Measurements from ENCODE around the gene PCGF3.
"Not testable (repeated sequence)": the region's sequence is repeated elsewhere in the genome, so short reads cannot be mapped to it uniquely, and the experiment has no call there.

The PCGF3 gene

DNA sequence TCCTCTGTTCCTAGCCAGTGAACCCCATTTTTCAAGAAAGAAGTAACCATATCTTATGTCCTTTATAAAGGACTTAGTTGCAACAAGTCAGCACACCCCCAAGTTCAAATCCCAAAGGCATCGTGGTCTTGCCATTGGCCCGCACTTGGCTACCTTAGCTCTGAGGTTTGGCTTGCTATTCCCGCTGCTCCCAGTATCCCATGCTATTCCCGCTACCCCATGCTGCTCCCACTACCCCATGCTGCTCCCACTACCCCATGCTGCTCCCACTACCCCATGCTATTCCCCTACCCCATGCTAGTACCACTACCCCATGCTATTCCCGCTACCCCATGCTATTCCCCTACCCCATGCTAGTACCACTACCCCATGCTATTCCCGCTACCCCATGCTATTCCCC is 37.4 kb upstream of the PCGF3 start:
- DNase-seq: not testable (repeated sequence)

GRCh38 chr4:669806-670559 is 35.6 kb upstream of the PCGF3 start:
- not testable (repeated sequence) for DNase-seq

DNA sequence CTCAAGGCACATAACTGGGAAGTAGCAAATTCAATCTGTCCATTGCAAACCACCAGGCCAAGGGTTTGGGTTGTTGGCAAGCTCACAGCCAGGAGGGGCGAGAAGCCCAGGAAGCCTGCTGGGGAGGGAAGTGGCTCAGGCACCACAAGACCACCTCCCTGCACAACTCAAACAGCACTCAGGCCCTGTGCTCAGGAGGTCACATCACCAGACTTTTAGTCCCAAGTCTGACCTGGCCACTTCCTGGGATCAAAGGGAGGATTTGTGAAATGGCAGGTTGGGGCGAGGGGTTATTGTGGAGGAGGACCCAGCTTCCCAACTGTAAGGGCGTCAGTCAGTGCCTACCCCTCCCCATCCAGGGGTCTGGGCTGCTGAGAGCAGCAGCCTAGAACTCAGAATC is 33.9 kb upstream of the PCGF3 start:
- DNase-seq: no peak

DNA sequence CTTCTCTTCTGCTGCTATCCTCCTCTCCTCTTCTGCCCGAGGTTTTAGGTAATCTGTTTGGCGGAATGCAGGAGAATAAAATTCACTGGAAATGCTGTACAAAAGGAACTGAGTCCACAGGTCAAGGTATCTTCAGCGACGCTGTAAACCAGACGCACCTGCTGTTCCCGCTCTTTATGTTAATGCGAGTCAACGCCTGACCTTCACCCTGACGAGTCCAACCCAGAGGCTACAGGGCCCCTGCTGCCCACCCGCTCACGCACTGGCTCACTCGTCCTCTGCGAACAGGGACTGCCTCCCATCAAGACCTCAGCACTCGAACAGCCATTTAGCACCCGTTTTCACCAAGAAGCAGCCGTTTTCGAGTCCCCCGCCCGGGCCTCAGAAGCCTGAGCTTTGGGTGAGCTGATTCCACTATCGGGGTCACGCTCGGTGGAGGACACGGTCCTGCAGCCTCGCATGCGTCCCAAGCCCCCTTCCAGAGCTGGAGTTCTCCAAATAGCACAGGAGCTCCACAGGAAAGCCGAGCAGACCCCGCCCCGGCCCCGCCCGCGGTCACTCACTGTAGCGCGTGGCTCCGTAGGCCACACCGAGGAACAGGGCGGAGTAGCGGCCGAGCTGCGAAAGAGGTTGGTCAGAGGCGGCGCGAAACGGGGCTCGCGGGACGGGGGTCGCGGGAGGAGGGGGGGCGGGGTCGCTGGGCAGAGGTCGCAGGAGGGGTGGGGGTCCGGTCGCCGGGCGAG is 32.1 kb upstream of the PCGF3 start:
- DNase-seq: no peak

DNA sequence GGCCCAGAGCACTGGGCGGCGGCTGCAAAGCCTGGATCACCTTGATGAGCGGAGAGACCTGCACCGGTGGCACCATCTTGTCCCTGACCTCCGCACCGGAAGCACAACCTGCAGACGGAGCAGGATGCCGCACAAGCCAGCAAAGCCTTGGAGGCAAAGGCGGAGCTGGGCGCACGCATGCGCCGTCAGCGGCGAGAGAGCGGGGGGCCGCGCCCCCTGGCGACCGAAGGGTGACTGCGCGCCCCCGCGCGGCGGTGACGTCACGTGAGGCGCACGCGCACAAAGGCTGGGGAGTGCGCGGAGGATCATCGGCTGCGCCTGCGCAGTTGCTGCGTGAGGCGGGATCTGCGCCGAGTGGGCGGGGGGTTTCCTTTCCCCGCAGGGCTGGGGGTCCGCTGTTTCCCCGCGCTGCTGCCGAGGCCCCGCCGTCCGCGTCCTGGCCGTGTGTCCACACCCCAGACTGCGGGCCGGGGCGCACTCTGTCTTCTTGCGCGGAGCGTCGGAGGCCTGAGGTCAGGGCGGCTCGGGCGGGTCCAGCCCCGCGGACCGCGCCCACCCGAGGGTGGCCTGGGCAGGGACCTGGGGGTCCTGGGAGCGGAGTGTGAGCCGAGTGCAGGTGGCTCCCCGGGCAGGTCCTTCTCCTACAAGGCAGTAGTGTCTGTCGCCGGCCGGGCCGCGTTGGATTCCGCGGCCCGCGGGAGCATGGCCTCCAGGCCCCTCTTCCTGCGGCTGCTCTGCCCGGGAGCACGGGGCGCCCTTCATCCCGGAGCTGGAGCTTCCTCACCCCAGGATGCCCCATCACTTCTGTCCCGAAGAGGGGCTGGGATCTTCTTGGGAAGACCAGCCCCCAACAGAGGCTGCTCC is 31.2 kb upstream of the PCGF3 start, which contains the start of the genes ATP5ME and MYL5:
ATP5ME (minus strand) TSS at position 105 of the 864 bp plus-strand sequence; CDS start at position 76, 29 bp downstream.
MYL5 (plus strand) TSS at position 371 of the 864 bp plus-strand sequence. CDS start 3,485 bp downstream, outside the sequence.
- DNase-seq: peak; percentile 100

- DNase-seq: peak; percentile 83
Observed at GRCh38 chr4:675036-675882, 30.4 kb upstream of the PCGF3 start.

DNA sequence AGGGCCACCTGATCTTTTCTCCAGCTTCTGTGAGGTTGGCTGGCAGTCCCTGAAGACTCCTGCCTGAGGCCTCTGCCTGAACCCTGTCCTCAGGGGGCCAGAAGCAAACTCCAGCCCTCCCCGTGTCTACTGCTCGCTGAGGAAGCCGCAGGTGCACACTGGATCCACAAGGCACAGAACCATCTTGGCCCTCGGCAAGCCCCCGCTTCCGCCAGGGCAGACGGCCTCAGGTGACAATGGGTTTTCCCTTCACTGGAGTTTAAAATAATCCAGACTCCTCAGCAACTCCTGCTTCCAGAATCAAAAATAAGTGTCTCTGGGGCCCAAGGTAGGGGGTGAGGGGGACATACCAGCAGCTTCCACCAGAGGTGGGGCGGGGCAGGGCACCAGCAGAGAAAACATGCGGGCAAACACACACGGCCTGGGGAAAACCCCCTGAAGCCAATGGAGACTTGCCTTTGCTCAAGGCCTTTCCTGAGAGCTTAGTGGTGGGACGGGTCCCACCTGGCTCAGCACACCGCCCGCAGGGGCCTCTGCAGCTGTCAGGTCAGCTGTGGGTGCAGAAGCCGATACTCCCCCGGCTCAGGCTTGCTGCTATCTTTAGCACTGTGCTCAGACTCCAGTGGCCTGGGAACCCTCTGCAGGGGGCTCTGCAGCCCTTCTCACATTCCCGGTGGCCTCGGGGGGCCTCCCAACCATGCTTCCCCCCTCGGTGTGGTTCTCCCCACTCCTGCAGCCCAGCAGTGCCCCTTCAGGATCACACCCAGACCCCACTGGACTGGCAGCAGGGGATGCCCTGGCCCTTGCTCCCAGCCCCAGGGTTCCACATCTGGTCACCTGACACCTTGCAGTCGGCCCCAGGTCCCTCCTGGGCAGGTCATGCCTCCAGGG is 29.4 kb upstream of the PCGF3 start:
- no peak for DNase-seq

DNA sequence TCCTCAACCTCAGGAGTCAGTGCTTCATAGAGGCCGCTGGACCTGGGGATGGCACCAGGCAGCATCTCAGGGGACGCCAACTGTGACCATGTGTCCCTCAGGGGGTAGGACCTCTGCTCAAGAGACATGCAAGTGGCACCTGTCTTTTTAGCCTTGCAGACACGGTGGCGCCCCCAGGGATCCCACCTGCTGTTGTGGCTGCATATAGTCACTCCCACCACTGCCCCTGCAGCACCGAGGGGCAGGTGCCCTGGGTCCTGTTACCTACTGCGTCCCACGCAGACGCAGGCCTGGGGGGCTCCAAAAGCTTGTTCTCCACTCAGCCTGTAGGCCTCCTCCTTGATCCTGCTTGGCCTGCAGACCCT is 28.8 kb upstream of the PCGF3 start:
- no peak for DNase-seq

- no peak for DNase-seq
Observed at GRCh38 chr4:677431-678293, 28.0 kb upstream of the PCGF3 start.

DNA sequence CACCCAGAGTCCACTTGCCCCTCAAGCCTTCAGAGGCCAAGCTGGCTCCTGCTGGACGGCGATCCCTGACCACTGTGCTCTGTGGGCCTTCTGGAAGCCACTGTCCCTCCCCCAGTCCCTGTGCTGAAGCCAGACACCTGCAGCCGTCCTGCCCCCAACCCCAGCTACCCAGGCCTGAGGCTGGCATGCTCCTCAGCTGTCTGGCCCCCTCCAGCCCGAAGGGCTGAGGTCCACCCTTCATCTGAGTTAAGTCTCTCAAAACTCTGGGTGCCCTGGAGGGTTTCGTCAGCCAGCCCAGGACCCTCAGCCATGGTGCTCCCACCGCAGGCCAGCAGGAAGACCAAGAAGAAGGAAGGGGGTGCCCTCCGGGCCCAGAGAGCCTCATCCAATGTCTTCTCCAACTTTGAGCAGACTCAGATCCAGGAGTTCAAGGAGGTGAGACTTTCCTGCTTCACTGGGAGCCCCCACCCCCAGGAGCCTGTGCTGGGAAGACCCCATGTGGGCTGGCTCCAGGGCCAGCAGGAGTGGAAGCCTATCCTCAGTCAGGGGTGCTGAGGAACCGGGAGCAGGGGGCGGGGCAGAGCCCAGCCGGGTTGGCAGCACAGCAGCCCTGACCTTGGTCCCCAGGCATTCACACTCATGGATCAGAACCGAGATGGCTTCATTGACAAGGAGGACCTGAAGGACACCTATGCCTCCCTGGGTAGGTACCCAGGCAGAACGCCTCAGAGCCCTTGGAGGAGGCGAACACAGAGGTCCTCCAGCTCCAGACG is 27.1 kb upstream of the PCGF3 start:
- DNase-seq: no peak

DNA sequence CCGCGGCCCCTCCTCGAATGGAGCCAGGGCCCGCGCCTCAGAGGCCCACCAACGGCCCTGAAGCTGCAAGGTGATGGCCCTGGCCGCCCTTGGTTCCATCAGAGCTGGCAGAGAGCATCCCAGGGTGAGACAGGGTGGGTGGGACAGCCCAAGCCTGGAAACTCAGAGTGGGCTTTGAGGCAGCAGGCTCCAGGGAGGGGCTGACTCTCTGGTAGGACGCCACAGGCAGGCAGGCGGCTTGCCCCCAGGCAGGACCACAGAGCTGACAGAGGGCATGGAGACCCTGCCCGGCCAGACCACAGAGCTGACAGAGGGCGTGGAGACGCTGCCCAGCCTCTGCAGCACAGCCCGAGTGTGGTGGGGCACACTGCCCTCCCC is 26.5 kb upstream of the PCGF3 start:
- no peak for DNase-seq

DNA sequence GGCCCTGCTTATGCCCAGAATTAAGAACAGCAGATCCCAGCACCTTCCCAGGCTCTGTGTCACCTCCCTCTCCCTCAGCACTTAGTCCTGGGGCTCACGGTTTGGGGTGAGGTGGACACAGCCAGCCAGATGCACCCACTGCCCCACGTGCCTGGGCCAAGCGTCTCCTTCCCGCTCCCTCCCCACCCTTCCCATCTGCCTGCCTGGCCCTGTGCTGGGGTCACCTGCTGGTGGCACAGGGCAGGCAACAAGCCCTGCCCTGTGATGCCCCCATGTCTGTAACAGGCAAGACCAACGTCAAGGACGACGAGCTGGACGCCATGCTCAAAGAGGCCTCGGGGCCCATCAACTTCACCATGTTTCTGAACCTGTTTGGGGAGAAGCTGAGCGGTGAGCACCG is 26.0 kb upstream of the PCGF3 start:
- DNase-seq: no peak

GRCh38 chr4:680091-680490 is 25.5 kb upstream of the PCGF3 start:
- no peak for DNase-seq

DNA sequence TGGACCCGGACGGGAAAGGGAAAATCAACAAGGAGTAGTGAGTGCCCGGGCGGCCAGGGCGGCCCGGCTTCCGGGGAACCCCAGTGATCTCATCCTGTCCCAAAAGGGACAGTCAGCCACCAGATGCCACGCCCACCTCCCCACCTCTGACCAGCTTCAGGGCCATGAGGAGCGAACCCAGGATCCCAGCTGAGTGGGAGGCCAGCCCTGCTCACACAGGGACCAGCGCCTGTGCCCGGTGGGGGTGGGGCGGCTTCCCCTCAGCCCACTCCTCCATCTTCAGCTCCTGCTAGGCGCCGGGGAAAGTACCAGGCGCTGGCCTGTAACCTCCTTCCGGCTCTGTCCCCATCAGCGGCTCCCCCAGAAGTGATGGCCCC is 25.1 kb upstream of the PCGF3 start:
- DNase-seq: no peak

DNA sequence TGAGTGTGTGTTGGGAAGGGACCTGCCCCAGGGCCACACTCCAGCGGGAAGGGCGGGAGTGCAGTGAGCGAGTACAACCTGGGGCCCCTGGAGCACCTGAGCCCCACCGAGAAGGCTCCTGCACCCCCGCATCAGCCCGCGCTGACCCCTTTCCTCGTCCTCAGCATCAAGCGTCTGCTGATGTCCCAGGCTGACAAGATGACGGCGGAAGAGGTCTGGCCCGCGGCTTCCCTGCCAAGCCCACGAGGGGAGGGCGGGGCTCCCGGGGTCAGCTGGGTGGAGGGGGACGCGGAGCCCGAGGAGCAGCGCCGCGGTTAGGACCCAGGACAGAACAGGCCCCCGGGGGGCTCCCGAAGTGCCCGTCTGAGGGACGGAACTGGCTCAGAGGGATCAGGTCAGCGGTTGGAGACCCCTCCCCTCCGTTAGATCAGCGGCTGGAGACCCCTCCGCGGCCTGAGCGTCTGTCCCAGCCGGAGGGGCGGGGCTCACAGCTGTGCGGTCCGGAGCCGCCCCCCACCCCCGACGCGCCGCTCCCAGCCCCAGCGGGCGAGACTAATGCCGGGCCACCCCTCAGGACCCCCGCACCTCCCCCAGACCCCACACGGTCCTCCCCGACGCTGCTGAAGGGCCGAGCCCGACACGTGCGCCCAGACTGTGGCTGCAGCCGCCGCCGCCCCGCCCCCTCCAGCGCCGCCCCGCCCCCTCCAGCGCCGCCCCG is 24.5 kb upstream of the PCGF3 start:
- peak; percentile 84 for DNase-seq

- no peak for DNase-seq
Observed at GRCh38 chr4:681736-682451, 23.7 kb upstream of the PCGF3 start.

- no peak for DNase-seq
Observed at GRCh38 chr4:682490-683172, 23.0 kb upstream of the PCGF3 start.
